HepG2 (cell line): ENCODE results near the gene TBXA2R. TPM values are rescaled to one million over a fixed set of nuclear protein-coding genes. Genes with fewer than 3 reads are reported as not detected.

Experiments used
- ATAC-seq: fragments of 200-7000 bp; cut with Tn5 transposase; 3 replicates; pipeline ENCODE4 v1.9.1; 2020; ENCODE audit warnings: mild to moderate bottlenecking, moderate library complexity
- BruUV-seq: library from RNA; stranded (reverse); fragments of 400-500 nt; replicated peaks from 2 replicates; lab custom pipeline; 2021; lab: Mats Ljungman, UMichigan
- CTCF ChIA-PET: fragments of 300-600 bp; formaldehyde crosslinking; extraction: SDS; loops from one replicate; lab custom pipeline; 2021; ENCODE audit warnings: low total read pairs, inconsistent platforms, low intra/inter-chr PET ratio; lab: Yijun Ruan, JAX
- POLR2A ChIA-PET: fragments of 350-600 bp; sonication (Branson Sonifier 250); formaldehyde crosslinking; loops from one replicate; lab custom pipeline; 2020; ENCODE audit warnings: antibody characterized with exemption, inconsistent platforms; lab: Yijun Ruan, JAX
- DNase-seq: peaks from one replicate; pipeline ENCODE4 v3.0.0-alpha.2; 2015; ENCODE audit warnings: low spot score
- FAIRE-seq: peaks from 3 replicates; lab custom pipeline; 2011; peaks lifted over from hg19 to GRCh38; lab: Jason Lieb, UNC
- H2AFZ ChIP-seq: one replicate; pipeline ENCODE4 v1.6.1; 2011; ENCODE audit warnings: low read length, inconsistent platforms
- H3K27ac ChIP-seq: fragments of 300-600 bp; 3 replicates; pipeline ENCODE4 v1.8.0; 2011; ENCODE audit warnings: mixed run types, mild to moderate bottlenecking, mixed read lengths, low read length, inconsistent platforms; ENCODE audit not compliant: insufficient read depth; ENCODE audit errors: extremely low read length
- H3K27me3 ChIP-seq, 2 experiments: fragments of 200-600 bp in 1 of 2; 2 replicates in 1 of 2; 3 replicates in 1 of 2; pipeline versions ENCODE4 v1.6.0 to v1.8.0; 2011; ENCODE audit warnings: low read length in 2 of 2, mild to moderate bottlenecking in 2 of 2, moderate library complexity in 2 of 2, inconsistent platforms in 1 of 2; ENCODE audit not compliant: insufficient read depth in 2 of 2, control insufficient read depth in 1 of 2
- H3K36me3 ChIP-seq, 2 experiments: fragments of 200-600 bp in 1 of 2; replicated peaks in 1 of 2; 2 replicates in 1 of 2; 3 replicates in 1 of 2; pipeline versions ENCODE4 v1.5.1 to v1.8.0; 2011; ENCODE audit warnings: low read length in 2 of 2, inconsistent platforms in 1 of 2; ENCODE audit not compliant: insufficient read depth in 2 of 2, control insufficient read depth in 1 of 2
- H3K4me1 ChIP-seq: 2 replicates; pipeline ENCODE4 v1.5.1; 2012; ENCODE audit warnings: low read length, inconsistent platforms; ENCODE audit not compliant: insufficient read depth
- H3K4me2 ChIP-seq: 2 replicates; pipeline ENCODE4 v1.6.0; 2011; ENCODE audit warnings: low read depth, low read length, inconsistent platforms
- H3K4me3 ChIP-seq, 3 experiments: fragments of 200-600 bp in 1 of 3; sonication (generic), shearing (Covaris generic) in 1 of 3; replicated peaks in 1 of 3; 2 replicates each; pipeline ENCODE4 v1.5.1; 2011 to 2016; ENCODE audit warnings: low read length in 3 of 3, inconsistent platforms in 2 of 3, low read depth in 2 of 3, mild to moderate bottlenecking in 2 of 3, control low read depth in 1 of 3, mixed read lengths in 1 of 3; ENCODE audit not compliant: insufficient read depth in 1 of 3
- H3K79me2 ChIP-seq: one replicate; pipeline ENCODE4 v1.6.1; 2011; ENCODE audit warnings: low read length, inconsistent platforms; ENCODE audit not compliant: insufficient read depth
- H3K9ac ChIP-seq: 2 replicates; pipeline ENCODE4 v1.6.0; 2011; ENCODE audit warnings: mild to moderate bottlenecking, low read depth, low read length, inconsistent platforms; ENCODE audit not compliant: insufficient read depth
- H3K9me3 ChIP-seq: 2 replicates; pipeline ENCODE4 v1.5.1; 2012; ENCODE audit warnings: mild to moderate bottlenecking, low read length
- H4K20me1 ChIP-seq: 2 replicates; pipeline ENCODE4 v1.6.0; 2011; ENCODE audit warnings: inconsistent platforms, mild to moderate bottlenecking, low read length, moderate library complexity; ENCODE audit not compliant: insufficient read depth
- CHCHD3 ChIP-seq: sonication (generic); formaldehyde crosslinking; IDR thresholded peaks from 2 replicates; pipeline ENCODE4 v1.8.0; 2022; ENCODE audit warnings: mild to moderate bottlenecking, missing genetic modification reagents, moderate library complexity
- HMGA1 ChIP-seq: sonication (generic); formaldehyde crosslinking; conservative IDR thresholded peaks from 2 replicates; pipeline ENCODE4 v1.4.0; 2020; ENCODE audit warnings: missing genetic modification reagents
- KDM5B ChIP-seq: sonication (generic); formaldehyde crosslinking; IDR thresholded peaks from 2 replicates; pipeline ENCODE4 v1.4.0; 2020; ENCODE audit warnings: missing genetic modification reagents, mild to moderate bottlenecking, borderline replicate concordance
- MAF1 ChIP-seq: sonication (generic); formaldehyde crosslinking; IDR thresholded peaks from 2 replicates; pipeline ENCODE4 v1.5.0; 2020; ENCODE audit warnings: missing genetic modification reagents, borderline replicate concordance
- MED1 ChIP-seq: sonication (generic); formaldehyde crosslinking; IDR thresholded peaks from 2 replicates; pipeline ENCODE4 v1.4.0; 2020; ENCODE audit warnings: missing genetic modification reagents
- MXI1 ChIP-seq: IDR thresholded peaks from 3 replicates; pipeline ENCODE4 v1.6.1; 2012; ENCODE audit warnings: low read depth, low read length, inconsistent platforms, borderline replicate concordance
- RBFOX2 ChIP-seq: fragments of 200-400 bp; formaldehyde crosslinking; IDR thresholded peaks from 2 replicates; pipeline ENCODE4 v1.6.1; 2017; ENCODE audit warnings: low read depth, mild to moderate bottlenecking, low read length
- SCMH1 ChIP-seq: sonication (generic); formaldehyde crosslinking; IDR thresholded peaks from 2 replicates; pipeline ENCODE4 v1.9.0; 2021; ENCODE audit warnings: missing genetic modification reagents, mild to moderate bottlenecking, borderline replicate concordance
- XRCC5 ChIP-seq: fragments of 200-400 bp; formaldehyde crosslinking; optimal IDR thresholded peaks from 2 replicates; pipeline ENCODE3; 2017; ENCODE audit warnings: mild to moderate bottlenecking, low read length
- WGBS: methylation state at CpG from one replicate; pipeline ENCODE4 v1.1.6; 2017; ENCODE audit warnings: low lambda C conversion rate; 5-methylcytosine and 5-hydroxymethylcytosine counted together
- in situ Hi-C: cut with HindIII; loops from 2 replicates; pipeline ENCODE4 v1.10.0; 2017; ENCODE audit warnings: low pct_unique_long_range_greater_than_20kb; ENCODE audit not compliant: extremely low pct_ligation_motif_present
- intact Hi-C: fragments of 100-400 bp; cut with micrococcal nuclease; formaldehyde crosslinking; loops from one replicate; pipeline ENCODE4 v1.10.0; 2022; ENCODE audit not compliant: unreplicated experiment
- polyA plus RNA-seq, 8 experiments: library from polyadenylated mRNA; depleted of rRNA in 3 of 8; stranded (reverse) in 7 of 8; unstranded in 1 of 8; fragments of >200 nt; fragmentation: Illumina TruSeq in 4 of 8; extraction: Trizol in 4 of 8; gene quantifications; 2 replicates each; pipeline versions ENCODE4 v1.2.1 to v1.2.3, GENCODE V29; 2011 to 2016; ENCODE audit warnings: low read depth in 4 of 8, missing spikeins in 1 of 8, mixed read lengths in 1 of 8; ENCODE audit not compliant: insufficient read depth in 1 of 8
- total RNA-seq, 5 experiments: library from RNA; depleted of rRNA; stranded (reverse); fragments of >200 nt; fragmentation: Illumina TruSeq; extraction: Trizol; gene quantifications; 2 replicates each; pipeline ENCODE4 v1.2.3, GENCODE V29; 2016; ENCODE audit warnings: low read depth in 1 of 5
- TF ChIP-seq, protein P1 (sequence below): IDR thresholded peaks from 2 replicates; pipeline ENCODE4 v1.6.1; 2012; ENCODE audit warnings: low read length, improper control_type of control experiment

Gene TBXA2R
- total and polyA plus RNA-seq, 2 of the 13 experiments (the other 11 are each of a cell fraction or from before 2014, with no cell fraction given): 0.09 TPM; not detected in 1

GRCh38 chr19:3551792-3552095 lies 54.9 kb downstream of the TBXA2R start:
- intact Hi-C loops: no loop called here

More at GRCh38 chr19:3551792-3552095, 54.9 kb downstream of the TBXA2R start:
- no peak for ATAC-seq
- Histone ChIP-seq H3K9ac (no peak overlapping the region), H3K9me3 (no peaks in the 10 kb centered on the region), H2AFZ (no peak overlapping the region), H3K27me3 (no peaks in the 10 kb centered on the region), H3K79me2 (peaks cover 10% of the 10 kb centered on the region), H4K20me1 (no peaks in the 10 kb centered on the region), H3K27ac (no peak overlapping the region), H3K36me3 (peaks cover 0 to 4% of the 10 kb centered on the region in 2 experiments; a peak in 3 of 5 replicates), H3K4me2 (no peak overlapping the region), H3K4me3 (no peak overlapping the region), H3K4me1 (peaks cover 44% of the 10 kb centered on the region)
- TF ChIP-seq RBFOX2: no peak
- TF ChIP-seq XRCC5: no peak
- TF ChIP-seq SCMH1 (CRISPR knock-in tag): no peak
- no peak for TF ChIP-seq MED1 (CRISPR knock-in tag)
- TF ChIP-seq, protein P1, sequence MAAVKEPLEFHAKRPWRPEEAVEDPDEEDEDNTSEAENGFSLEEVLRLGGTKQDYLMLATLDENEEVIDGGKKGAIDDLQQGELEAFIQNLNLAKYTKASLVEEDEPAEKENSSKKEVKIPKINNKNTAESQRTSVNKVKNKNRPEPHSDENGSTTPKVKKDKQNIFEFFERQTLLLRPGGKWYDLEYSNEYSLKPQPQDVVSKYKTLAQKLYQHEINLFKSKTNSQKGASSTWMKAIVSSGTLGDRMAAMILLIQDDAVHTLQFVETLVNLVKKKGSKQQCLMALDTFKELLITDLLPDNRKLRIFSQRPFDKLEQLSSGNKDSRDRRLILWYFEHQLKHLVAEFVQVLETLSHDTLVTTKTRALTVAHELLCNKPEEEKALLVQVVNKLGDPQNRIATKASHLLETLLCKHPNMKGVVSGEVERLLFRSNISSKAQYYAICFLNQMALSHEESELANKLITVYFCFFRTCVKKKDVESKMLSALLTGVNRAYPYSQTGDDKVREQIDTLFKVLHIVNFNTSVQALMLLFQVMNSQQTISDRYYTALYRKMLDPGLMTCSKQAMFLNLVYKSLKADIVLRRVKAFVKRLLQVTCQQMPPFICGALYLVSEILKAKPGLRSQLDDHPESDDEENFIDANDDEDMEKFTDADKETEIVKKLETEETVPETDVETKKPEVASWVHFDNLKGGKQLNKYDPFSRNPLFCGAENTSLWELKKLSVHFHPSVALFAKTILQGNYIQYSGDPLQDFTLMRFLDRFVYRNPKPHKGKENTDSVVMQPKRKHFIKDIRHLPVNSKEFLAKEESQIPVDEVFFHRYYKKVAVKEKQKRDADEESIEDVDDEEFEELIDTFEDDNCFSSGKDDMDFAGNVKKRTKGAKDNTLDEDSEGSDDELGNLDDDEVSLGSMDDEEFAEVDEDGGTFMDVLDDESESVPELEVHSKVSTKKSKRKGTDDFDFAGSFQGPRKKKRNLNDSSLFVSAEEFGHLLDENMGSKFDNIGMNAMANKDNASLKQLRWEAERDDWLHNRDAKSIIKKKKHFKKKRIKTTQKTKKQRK: no peak
- TF ChIP-seq HMGA1 (CRISPR knock-in tag): no peak
- no peak for TF ChIP-seq CHCHD3 (CRISPR knock-in tag)
- no peak for TF ChIP-seq MXI1
- TF ChIP-seq KDM5B (CRISPR knock-in tag): no peak
- TF ChIP-seq MAF1 (CRISPR knock-in tag): no peak
- CTCF ChIA-PET: no interaction called here
- 90% methylated on average over 9 of the region's 9 CpGs for WGBS
- in situ Hi-C loops: no loop called here
- no peak for DNase-seq
- FAIRE-seq: no peak
- POLR2A ChIA-PET: no interaction called here
- BruUV-seq: no TSS peak
